GM18505 (cell line): ENCODE data around the gene COBL.

Experiments used
- ATAC-seq: cut with Tn5 transposase; IDR thresholded peaks from one replicate; pipeline ENCODE4 v1.9.1; 2021; ENCODE audit not compliant: unreplicated experiment
- POLR2A ChIP-seq: IDR thresholded peaks from 4 replicates; pipeline ENCODE4 v1.6.1; 2011; ENCODE audit warnings: borderline replicate concordance; ENCODE audit not compliant: insufficient read depth, insufficient read length; ENCODE audit errors: extremely low read depth

Gene COBL

GRCh38 chr7:51126324-51126723 lies 190.3 kb downstream of the COBL start:
- TF ChIP-seq POLR2A = no peak
- no peak for ATAC-seq

- ATAC-seq = no peak
- no peak for TF ChIP-seq POLR2A
These were observed 192.3 kb downstream of the COBL start for GRCh38 chr7:51124321-51124720.

GRCh38 chr7:51123322-51124019 lies 193.1 kb downstream of the COBL start:
- TF ChIP-seq POLR2A = no peak

GRCh38 chr7:51121931-51122425 lies 194.6 kb downstream of the COBL start:
- TF ChIP-seq POLR2A = no peak
- no peak for ATAC-seq

More at GRCh38 chr7:51123322-51124019, 193.1 kb downstream of the COBL start:
- ATAC-seq = peak; percentile 57

- no peak for TF ChIP-seq POLR2A
- no peak for ATAC-seq
These were observed 195.4 kb downstream of the COBL start for GRCh38 chr7:51121036-51121790.

GRCh38 chr7:51118628-51119027 lies 198.0 kb downstream of the COBL start:
- ATAC-seq = no peak
- TF ChIP-seq POLR2A = no peak

GRCh38 chr7:51114501-51114900 lies 202.1 kb downstream of the COBL start:
- no peak for ATAC-seq
- TF ChIP-seq POLR2A = no peak

GRCh38 chr7:51113962-51114361 lies 202.6 kb downstream of the COBL start:
- no peak for TF ChIP-seq POLR2A
- no peak for ATAC-seq

GRCh38 chr7:51113560-51113959 lies 203.0 kb downstream of the COBL start:
- no peak for ATAC-seq
- no peak for TF ChIP-seq POLR2A

- no peak for TF ChIP-seq POLR2A
- no peak for ATAC-seq
These were observed 205.2 kb downstream of the COBL start for GRCh38 chr7:51111241-51111940.

- no peak for ATAC-seq
- no peak for TF ChIP-seq POLR2A
These were observed 208.5 kb downstream of the COBL start for GRCh38 chr7:51108134-51108533.

GRCh38 chr7:51104278-51104677 lies 212.3 kb downstream of the COBL start:
- TF ChIP-seq POLR2A = no peak

GRCh38 chr7:51103718-51104117 lies 212.9 kb downstream of the COBL start:
- TF ChIP-seq POLR2A = no peak
- ATAC-seq = no peak

More at GRCh38 chr7:51104278-51104677, 212.3 kb downstream of the COBL start:
- no peak for ATAC-seq
